ENCODE results near the gene ADGRG6.

ADGRG6 gene

DNA sequence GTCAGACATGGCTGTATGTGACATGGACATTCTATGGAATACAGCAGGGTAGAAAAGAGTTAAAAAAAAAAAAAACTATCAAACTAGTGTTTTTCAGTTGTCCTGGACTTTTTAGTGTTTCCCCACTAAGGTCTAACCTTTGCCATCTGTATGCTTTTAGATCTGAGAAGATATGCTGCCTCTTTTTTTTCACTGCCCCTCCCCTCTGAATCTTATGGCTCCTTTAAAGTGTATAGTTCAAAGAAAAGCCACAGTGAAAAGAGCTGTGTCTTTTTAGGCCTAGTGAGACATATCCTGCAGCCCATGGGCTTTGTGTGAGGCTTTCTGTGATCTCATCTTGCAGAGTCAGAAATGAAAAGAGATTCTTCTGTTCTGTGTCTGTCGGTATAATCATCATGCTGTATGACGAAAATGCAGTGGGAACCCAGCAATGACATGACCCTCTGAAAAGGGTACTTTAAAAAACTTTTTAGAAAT is 29.3 kb downstream of the ADGRG6 start:
- Histone ChIP-seq H3K36me3 (replicated peaks; ENCODE audit: insufficient read depth, low read length) (no peaks in the 10 kb centered on the region), H3K27me3 (replicated peaks; ENCODE audit: insufficient read depth, low read length) (no peaks in the 10 kb centered on the region), H3K27ac (ENCODE audit: low read length) (no peak overlapping the region), H3K4me2 (ENCODE audit: low read depth, low read length) (no peak overlapping the region), H4K20me1 (ENCODE audit: insufficient read depth, low read length) (no peaks in the 10 kb centered on the region), H3K9me3 (replicated peaks; ENCODE audit: insufficient read depth, low read length) (no peaks in the 10 kb centered on the region), H3F3A (ENCODE audit: insufficient read depth, low read length) (no peaks in the 10 kb centered on the region), H3K4me3 (ENCODE audit: low read length) (no peak overlapping the region), H3K79me2 (ENCODE audit: low read length) (no peaks in the 10 kb centered on the region), H3K9ac (ENCODE audit: low read length) (no peak overlapping the region), H3K4me1 (ENCODE audit: low read length) (no peaks in the 10 kb centered on the region), H3K9me2 (replicated peaks; ENCODE audit: insufficient read depth, low read length) (no peaks in the 10 kb centered on the region), H2AFZ (ENCODE audit: low read length) (no peak overlapping the region)
- no peak for DNase-seq
- TF ChIP-seq, protein P1, sequence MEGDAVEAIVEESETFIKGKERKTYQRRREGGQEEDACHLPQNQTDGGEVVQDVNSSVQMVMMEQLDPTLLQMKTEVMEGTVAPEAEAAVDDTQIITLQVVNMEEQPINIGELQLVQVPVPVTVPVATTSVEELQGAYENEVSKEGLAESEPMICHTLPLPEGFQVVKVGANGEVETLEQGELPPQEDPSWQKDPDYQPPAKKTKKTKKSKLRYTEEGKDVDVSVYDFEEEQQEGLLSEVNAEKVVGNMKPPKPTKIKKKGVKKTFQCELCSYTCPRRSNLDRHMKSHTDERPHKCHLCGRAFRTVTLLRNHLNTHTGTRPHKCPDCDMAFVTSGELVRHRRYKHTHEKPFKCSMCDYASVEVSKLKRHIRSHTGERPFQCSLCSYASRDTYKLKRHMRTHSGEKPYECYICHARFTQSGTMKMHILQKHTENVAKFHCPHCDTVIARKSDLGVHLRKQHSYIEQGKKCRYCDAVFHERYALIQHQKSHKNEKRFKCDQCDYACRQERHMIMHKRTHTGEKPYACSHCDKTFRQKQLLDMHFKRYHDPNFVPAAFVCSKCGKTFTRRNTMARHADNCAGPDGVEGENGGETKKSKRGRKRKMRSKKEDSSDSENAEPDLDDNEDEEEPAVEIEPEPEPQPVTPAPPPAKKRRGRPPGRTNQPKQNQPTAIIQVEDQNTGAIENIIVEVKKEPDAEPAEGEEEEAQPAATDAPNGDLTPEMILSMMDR (IDR thresholded peaks at IDR 0.05; ENCODE audit: low read length): no peak
- no peak for TF ChIP-seq EZH2 (optimal IDR thresholded peaks at IDR 0.05; ENCODE audit: low read depth, low read length)
- TF ChIP-seq EZH2phosphoT487 (IDR thresholded peaks at IDR 0.05; ENCODE audit: low read length): no peak

DNA sequence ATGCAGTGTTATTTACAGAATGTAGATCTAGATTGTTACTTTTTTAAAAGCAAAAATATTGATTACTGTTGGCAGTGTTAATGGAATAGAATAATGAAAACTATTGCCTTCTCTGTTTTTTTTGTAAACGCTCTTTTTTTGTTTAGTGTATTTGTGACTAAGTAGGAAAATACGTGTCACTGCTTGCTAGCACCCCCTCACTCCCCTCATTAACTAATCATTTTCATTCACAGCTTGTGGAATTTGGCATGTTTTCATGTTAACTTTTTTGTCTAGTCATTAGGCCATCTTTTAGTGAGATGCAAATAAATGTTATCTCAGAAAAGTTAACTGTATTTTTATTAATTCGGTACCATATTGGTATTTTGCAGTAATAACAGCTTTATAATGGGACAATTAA is 29.8 kb downstream of the ADGRG6 start:
- no peaks in the 10 kb centered on the region for H3F3A ChIP-seq (ENCODE audit: insufficient read depth, low read length)
- H3K9me3 ChIP-seq (replicated peaks; ENCODE audit: insufficient read depth, low read length): no peaks in the 10 kb centered on the region
- H3K9ac ChIP-seq (ENCODE audit: low read length): no peak overlapping the region
- no peaks in the 10 kb centered on the region for H4K20me1 ChIP-seq (ENCODE audit: insufficient read depth, low read length)
- H3K79me2 ChIP-seq (ENCODE audit: low read length): no peaks in the 10 kb centered on the region
- H2AFZ ChIP-seq (ENCODE audit: low read length): no peak overlapping the region
- no peaks in the 10 kb centered on the region for H3K4me1 ChIP-seq (ENCODE audit: low read length)
- no peak overlapping the region for H3K27ac ChIP-seq (ENCODE audit: low read length)
- H3K4me2 ChIP-seq (ENCODE audit: low read depth, low read length): no peak overlapping the region
- H3K9me2 ChIP-seq (replicated peaks; ENCODE audit: insufficient read depth, low read length): no peaks in the 10 kb centered on the region
- no peak for DNase-seq
- TF ChIP-seq, protein P1 (IDR thresholded peaks at IDR 0.05; ENCODE audit: low read length): no peak
- TF ChIP-seq EZH2phosphoT487 (IDR thresholded peaks at IDR 0.05; ENCODE audit: low read length): no peak
- no peak for TF ChIP-seq EZH2 (optimal IDR thresholded peaks at IDR 0.05; ENCODE audit: low read depth, low read length)
- no peaks in the 10 kb centered on the region for H3K27me3 ChIP-seq (replicated peaks; ENCODE audit: insufficient read depth, low read length)
- H3K36me3 ChIP-seq (replicated peaks; ENCODE audit: insufficient read depth, low read length): no peaks in the 10 kb centered on the region
- H3K4me3 ChIP-seq (ENCODE audit: low read length): no peak overlapping the region

DNA sequence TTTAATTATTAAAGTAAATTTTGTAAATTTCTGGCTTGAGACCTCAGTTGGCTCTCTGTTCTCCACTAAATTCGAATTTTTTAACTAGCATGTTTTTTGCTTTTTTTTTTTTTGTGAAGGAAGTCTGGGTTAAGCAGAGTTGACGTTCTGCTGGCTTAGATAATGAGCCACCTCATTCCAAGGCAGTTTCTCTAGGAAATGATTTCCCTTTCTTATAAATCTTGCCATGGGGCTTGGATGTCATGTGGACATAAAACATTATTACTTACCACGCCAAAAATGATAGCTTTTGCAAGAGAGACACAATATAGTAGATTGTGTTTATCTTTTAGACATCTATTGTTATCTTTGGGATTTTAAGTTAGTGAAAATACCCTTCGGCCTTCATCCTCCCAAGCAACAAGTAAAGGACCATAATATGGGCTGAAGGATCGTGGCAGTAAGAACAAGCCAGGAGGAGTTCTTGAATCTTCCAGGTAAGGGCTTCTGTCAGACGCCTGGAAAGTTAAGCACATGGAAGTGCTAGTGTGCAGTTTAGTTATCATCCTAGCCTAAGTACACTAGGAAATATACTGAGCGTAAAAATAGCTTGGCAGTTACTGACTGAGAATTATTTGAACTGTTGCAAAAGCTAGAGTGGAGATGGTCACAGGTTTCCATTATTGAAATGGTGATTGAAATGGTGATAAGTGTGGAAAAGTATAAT is 30.7 kb downstream of the ADGRG6 start:
- TF ChIP-seq EZH2 (optimal IDR thresholded peaks at IDR 0.05; ENCODE audit: low read depth, low read length) (no peak), EZH2phosphoT487 (IDR thresholded peaks at IDR 0.05; ENCODE audit: low read length) (no peak)
- TF ChIP-seq, protein P1 (IDR thresholded peaks at IDR 0.05; ENCODE audit: low read length): no peak
- no peak for DNase-seq
- Histone ChIP-seq H3K27me3 (replicated peaks; ENCODE audit: insufficient read depth, low read length) (no peaks in the 10 kb centered on the region), H2AFZ (ENCODE audit: low read length) (no peak overlapping the region), H3K9me3 (replicated peaks; ENCODE audit: insufficient read depth, low read length) (no peaks in the 10 kb centered on the region), H3K9ac (ENCODE audit: low read length) (no peak overlapping the region), H3K9me2 (replicated peaks; ENCODE audit: insufficient read depth, low read length) (no peaks in the 10 kb centered on the region), H3F3A (ENCODE audit: insufficient read depth, low read length) (no peaks in the 10 kb centered on the region), H4K20me1 (ENCODE audit: insufficient read depth, low read length) (no peaks in the 10 kb centered on the region), H3K4me2 (ENCODE audit: low read depth, low read length) (no peak overlapping the region), H3K36me3 (replicated peaks; ENCODE audit: insufficient read depth, low read length) (no peaks in the 10 kb centered on the region), H3K4me3 (ENCODE audit: low read length) (no peak overlapping the region), H3K27ac (ENCODE audit: low read length) (no peak overlapping the region), H3K79me2 (ENCODE audit: low read length) (no peaks in the 10 kb centered on the region), H3K4me1 (ENCODE audit: low read length) (no peaks in the 10 kb centered on the region)

Measured in MM.1S (cell line).